Measurements from ENCODE around the gene IL6ST. TPM values are rescaled to one million over a fixed set of nuclear protein-coding genes. Genes with fewer than 3 reads are reported as not detected.
"Not testable (repeated sequence)": the region's sequence is repeated elsewhere in the genome, so short reads cannot be mapped to it uniquely, and the experiment has no call there.

Gene IL6ST
- total RNA-seq = 164 TPM

DNA sequence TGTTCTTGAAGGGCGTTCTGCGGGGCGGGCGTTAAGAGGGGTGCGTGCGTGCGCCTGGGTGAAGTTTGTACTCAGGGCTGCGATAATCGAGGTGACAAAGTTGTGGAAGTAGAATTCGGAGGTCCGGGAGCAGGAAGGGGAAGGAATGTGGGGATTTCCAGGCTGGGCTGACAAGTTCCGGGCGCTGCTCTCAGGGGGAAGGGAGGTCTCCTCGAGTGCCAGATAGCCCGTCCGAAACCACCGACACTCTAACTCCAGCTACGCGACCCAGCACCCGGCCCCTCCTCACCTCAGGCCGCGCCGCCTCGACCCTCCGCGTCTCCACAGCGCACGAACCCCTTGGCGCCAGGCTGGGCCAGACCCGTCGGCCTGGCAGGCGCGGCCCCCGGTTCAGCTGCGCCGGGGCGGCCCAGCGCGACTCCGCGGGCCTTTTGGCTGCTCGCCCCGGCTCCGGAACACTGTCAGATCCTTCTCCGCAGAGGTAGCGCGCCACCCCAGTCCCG, at the start of gene IL6ST:
IL6ST (minus strand) TSS at position 469 of the 503 bp plus-strand sequence. CDS start 18,685 bp downstream, outside the sequence.
- DNase-seq = peak; percentile 70

DNA sequence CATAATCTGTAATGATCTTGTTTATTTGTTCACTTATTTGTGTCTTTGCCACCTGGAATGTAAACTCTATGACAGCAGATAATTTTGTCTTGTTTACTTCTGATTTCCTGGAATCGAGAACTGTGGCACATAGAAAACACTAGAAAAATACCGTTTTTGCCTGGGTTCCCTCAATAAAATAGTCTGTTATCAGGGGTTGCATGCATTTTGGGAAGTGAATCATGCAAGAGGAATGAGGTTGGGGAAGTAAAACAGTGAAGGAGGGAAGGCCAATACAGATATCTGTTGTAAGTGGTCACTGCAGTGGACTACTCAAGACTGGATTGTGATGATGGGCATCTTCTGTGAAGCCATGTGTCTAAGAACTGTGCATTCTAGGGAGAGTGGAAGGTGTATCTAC, 45.2 kb upstream of the IL6ST start:
- DNase-seq = no peak

DNA sequence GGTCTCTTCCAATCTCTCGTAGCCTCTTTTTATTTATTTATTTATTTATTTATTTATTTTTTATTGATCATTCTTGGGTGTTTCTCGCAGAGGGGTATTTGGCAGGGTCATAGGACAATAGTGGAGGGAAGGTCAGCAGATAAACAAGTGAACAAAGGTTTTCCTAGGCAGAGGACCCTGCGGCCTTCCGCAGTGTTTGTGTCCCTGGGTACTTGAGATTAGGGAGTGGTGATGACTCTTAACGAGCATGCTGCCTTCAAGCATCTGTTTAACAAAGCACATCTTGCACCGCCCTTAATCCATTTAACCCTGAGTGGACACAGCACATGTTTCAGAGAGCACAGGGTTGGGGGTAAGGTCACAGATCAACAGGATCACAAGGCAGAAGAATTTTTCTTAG, 43.4 kb upstream of the IL6ST start:
- DNase-seq = not testable (repeated sequence)

GRCh38 chr5:56037531-56038010, 42.8 kb upstream of the IL6ST start:
- DNase-seq = no peak

GRCh38 chr5:56035394-56035793, 40.6 kb upstream of the IL6ST start:
- not testable (repeated sequence) for DNase-seq

DNA sequence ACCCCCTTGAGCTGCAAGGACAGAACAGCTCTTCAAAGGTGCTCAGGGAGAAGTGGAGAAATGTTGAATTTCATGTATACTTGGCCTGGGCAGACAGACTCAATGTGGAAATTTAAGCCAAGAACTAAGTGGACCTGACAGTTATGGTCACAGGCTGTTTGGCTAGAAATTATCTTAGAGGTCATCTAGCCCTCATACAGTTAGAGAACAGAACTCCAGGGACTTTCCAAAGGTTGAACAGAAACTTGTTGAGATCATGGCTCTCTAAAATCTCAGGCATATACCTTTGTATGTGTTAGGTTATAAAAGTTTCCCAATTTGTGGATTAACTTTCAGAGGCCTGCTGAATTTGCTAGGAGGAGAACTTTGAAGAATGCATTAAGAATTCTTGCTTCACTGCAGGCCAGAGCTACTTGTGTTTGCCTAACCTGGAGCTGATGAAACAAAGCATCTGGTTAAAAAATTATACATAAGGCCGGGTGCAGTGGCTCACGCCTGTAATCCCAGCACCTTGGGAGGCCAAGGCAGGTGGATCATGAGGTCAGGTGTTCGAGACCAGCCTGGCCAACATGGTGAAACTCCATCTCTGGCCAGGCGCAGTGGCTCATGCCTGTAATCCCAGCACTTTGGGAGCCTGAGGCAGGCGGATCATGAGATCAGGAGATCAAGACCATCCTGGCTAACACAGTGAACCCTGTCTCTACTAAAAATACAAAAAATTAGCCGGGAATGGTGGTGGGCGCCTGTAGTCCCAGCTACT, 35.3 kb upstream of the IL6ST start:
- DNase-seq = not testable (repeated sequence)

GRCh38 chr5:56029457-56029856, 34.7 kb upstream of the IL6ST start:
- no peak for DNase-seq

DNA sequence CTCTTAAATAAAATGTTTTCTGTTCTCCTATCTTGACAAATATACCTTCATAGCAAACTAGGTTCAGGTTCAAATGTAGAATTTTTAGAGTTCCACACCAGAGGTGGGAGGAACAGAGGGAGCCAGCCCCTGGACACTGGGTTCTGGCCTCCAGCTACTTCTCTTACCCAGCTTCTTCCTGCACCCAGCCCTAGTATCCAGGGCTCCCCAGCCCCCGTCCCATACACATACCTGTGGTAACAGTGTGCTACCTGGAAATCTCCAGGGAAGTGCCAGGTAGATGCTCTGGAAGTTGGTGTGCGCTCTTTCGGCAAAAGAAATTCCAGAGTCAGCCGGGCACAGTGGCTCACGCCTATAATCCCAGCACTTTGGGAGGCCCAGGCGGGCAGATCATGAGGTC, 33.9 kb upstream of the IL6ST start:
- DNase-seq = no peak

DNA sequence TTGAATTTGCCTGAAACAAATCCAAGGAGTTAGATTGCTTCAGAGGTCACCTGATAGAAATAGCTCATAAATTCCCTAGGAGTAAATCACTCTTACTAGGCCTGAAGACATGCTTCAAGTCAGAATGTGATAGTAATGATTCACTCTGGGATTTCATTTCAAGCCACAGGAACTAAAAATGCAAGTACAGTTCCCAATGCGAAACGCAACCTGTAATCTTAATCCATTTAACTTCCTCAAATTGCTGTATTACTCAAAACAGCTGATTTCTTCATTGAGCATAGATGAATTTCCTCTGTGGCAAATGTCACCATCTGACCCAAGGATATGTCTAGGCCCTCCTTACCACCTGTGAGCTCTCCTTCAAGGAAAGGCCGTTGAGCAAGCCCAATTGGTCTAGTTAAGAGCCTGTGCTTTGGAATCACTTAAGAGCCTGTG, 32.1 kb upstream of the IL6ST start:
- DNase-seq = no peak

- DNase-seq = no peak
Observed at GRCh38 chr5:56025151-56025885, 30.6 kb upstream of the IL6ST start.

- no peak for DNase-seq
Observed at GRCh38 chr5:56024810-56025150, 30.0 kb upstream of the IL6ST start.

DNA sequence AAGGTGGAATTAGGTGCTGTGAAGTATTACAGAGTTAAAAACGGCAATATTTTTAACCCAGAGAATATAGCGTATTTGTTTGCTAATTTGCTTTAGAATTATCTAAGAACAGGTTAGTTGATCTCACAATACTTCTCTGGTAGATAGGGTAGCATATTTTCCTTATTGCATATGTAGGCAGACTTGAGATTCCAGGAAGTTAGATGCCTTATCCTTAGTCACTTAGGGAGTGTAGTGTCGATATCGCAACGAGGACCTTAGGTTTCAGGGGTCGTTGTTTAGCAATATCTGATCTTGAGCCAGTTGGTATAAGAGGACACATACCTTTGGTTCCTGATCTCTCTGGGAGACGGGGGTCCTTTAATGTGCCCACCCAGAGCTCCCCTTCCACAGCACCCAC, 28.5 kb upstream of the IL6ST start:
- no peak for DNase-seq

GRCh38 chr5:56019306-56020272, 24.8 kb upstream of the IL6ST start:
- peak; percentile 57 for DNase-seq

GRCh38 chr5:56018832-56019231, 24.1 kb upstream of the IL6ST start:
- DNase-seq = no peak

GRCh38 chr5:56014701-56015100, 19.9 kb upstream of the IL6ST start:
- not testable (repeated sequence) for DNase-seq

- DNase-seq = not testable (repeated sequence)
Observed at GRCh38 chr5:56013939-56014338, 19.2 kb upstream of the IL6ST start.

GRCh38 chr5:56012281-56012963, 17.7 kb upstream of the IL6ST start:
- no peak for DNase-seq

- DNase-seq = peak; percentile 39
Observed at GRCh38 chr5:56011835-56012234, 17.1 kb upstream of the IL6ST start.

DNA sequence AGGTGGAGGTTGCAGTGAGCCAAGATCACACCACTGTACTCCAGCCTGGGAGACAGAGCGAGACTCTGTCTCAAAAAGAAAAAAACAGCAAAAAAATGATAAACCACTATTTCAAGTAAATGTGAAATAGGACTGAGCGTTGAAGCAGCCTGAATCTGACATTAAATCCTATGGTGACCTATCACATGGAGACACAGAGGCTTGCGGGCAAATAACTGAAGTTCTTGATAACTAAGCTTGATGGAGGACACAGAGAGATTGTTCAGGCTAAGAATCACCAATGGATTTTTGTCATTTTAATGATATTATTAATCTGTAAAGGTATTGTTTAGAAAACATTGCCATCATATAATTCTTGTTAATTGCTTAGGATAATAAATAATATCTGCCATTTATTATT, 15.7 kb upstream of the IL6ST start:
- no peak for DNase-seq

GRCh38 chr5:56006600-56006999, 11.8 kb upstream of the IL6ST start:
- DNase-seq = no peak

DNA sequence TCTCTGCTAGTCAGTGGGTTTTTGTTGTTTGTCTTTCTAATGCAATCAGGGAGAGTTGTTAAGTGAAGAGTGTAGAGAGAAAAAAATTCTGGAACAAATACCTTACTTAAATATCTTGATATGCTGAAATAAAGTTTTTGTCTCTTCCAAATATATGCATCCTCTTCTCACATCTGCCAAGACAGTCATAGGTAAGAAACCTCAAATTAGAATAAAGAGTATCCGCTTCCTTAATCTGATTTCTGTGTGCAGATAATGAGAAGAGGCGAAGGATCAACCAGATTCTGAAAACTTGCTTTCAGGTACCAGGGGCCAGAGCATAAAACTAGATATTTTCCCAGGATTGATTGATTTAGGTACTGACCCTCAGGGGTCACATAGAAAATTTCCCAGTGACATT, 11.3 kb upstream of the IL6ST start:
- DNase-seq = no peak

- no peak for DNase-seq
Observed at GRCh38 chr5:56004874-56005273, 10.1 kb upstream of the IL6ST start.

All from skin of body (tissue), 2 donors.